SK-N-SH (cell line): Measurements from ENCODE around the gene LPP. TPM values are rescaled to one million over a fixed set of nuclear protein-coding genes. Genes with fewer than 3 reads are reported as not detected.
A peak's percentile ranks its signal among the peaks of the same experiment; 100 is the strongest.

Experiments used
- CTCF ChIA-PET: fragments of 300-600, 350-600 bp; formaldehyde crosslinking; extraction: SDS; loops from one replicate; lab custom pipeline; 2021; lab: Yijun Ruan, JAX
- POLR2A ChIA-PET: fragments of 350-600 bp; sonication (Branson Sonifier 250); formaldehyde crosslinking; extraction: SDS; loops from one replicate; lab custom pipeline; 2020; ENCODE audit warnings: antibody characterized with exemption, inconsistent platforms; lab: Yijun Ruan, JAX
- DNase-seq: peaks from one replicate; pipeline ENCODE4 v3.0.0; 2012
- H2AFZ ChIP-seq: fragments of 200-600 bp; sonication (generic); 2 replicates; pipeline ENCODE4 v1.8.1; 2016; ENCODE audit warnings: antibody characterized with exemption, mild to moderate bottlenecking, low read depth
- H3F3A ChIP-seq: fragments of 200-600 bp; sonication (generic); replicated peaks from 2 replicates; pipeline ENCODE3; 2016; ENCODE audit warnings: antibody characterized with exemption, mild to moderate bottlenecking; ENCODE audit not compliant: insufficient read depth
- H3K27ac ChIP-seq, 2 experiments: fragments of 200-500 bp in 1 of 2; fragments of 200-600 bp in 1 of 2; sonication (Bioruptor generic) in 1 of 2; sonication (generic), shearing (Covaris generic) in 1 of 2; 2 replicates each; pipeline versions ENCODE4 v1.5.1 to v1.6.1; 2014 to 2016; ENCODE audit warnings: low read depth in 2 of 2, inconsistent platforms in 1 of 2, low read length in 1 of 2, mild to moderate bottlenecking in 1 of 2, mixed read lengths in 1 of 2
- H3K27me3 ChIP-seq: fragments of 200-600 bp; sonication (generic), shearing (Covaris generic); 2 replicates; pipeline ENCODE4 v1.6.1; 2016; ENCODE audit warnings: mixed run types; ENCODE audit not compliant: insufficient read depth
- H3K36me3 ChIP-seq, 2 experiments: fragments of 200-500 bp in 1 of 2; fragments of 200-600 bp in 1 of 2; sonication (Bioruptor generic) in 1 of 2; sonication (generic) in 1 of 2; replicated peaks in 1 of 2; 2 replicates each; pipeline versions ENCODE3 to v1.5.1; 2014 to 2016; ENCODE audit warnings: low read length in 1 of 2, mild to moderate bottlenecking in 1 of 2; ENCODE audit not compliant: insufficient read depth in 2 of 2, control insufficient read depth in 1 of 2
- H3K4me1 ChIP-seq, 2 experiments: fragments of 200-500 bp in 1 of 2; fragments of 200-600 bp in 1 of 2; sonication (Bioruptor generic) in 1 of 2; sonication (generic), shearing (Covaris generic) in 1 of 2; 2 replicates each; pipeline versions ENCODE4 v1.5.1 to v1.6.1; 2014 to 2016; ENCODE audit warnings: low read depth in 1 of 2, low read length in 1 of 2, mixed run types in 1 of 2; ENCODE audit not compliant: insufficient read depth in 2 of 2, control insufficient read depth in 1 of 2
- H3K4me2 ChIP-seq: fragments of 200-600 bp; sonication (generic), shearing (Covaris generic); 2 replicates; pipeline ENCODE4 v1.6.1; 2017; ENCODE audit warnings: mixed run types
- H3K4me3 ChIP-seq, 2 experiments: fragments of 200-500 bp in 1 of 2; fragments of 200-600 bp in 1 of 2; sonication (Bioruptor generic) in 1 of 2; sonication (generic), shearing (Covaris generic) in 1 of 2; 2 replicates each; pipeline versions ENCODE4 v1.5.1 to v1.8.1; 2014 to 2016; ENCODE audit warnings: low read depth in 2 of 2, inconsistent platforms in 1 of 2, low read length in 1 of 2, mild to moderate bottlenecking in 1 of 2, mixed read lengths in 1 of 2, moderate library complexity in 1 of 2
- H3K79me2 ChIP-seq: fragments of 200-600 bp; sonication (generic); 2 replicates; pipeline ENCODE4 v1.8.1; 2017; ENCODE audit warnings: mild to moderate bottlenecking; ENCODE audit not compliant: insufficient read depth
- H3K9ac ChIP-seq: fragments of 200-600 bp; sonication (generic); 2 replicates; pipeline ENCODE4 v1.6.1; 2017; ENCODE audit warnings: mixed run types
- H3K9me2 ChIP-seq: fragments of 200-600 bp; sonication (generic); 2 replicates; pipeline ENCODE4 v1.6.1; 2017; ENCODE audit warnings: mixed run types
- H3K9me3 ChIP-seq: fragments of 200-600 bp; sonication (generic); 2 replicates; pipeline ENCODE4 v1.6.1; 2017; ENCODE audit warnings: mixed run types, mild to moderate bottlenecking, moderate library complexity
- H4K20me1 ChIP-seq: fragments of 200-600 bp; sonication (generic); 2 replicates; pipeline ENCODE4 v1.6.1; 2017; ENCODE audit warnings: mild to moderate bottlenecking, mixed run types; ENCODE audit not compliant: insufficient read depth
- CHD2 ChIP-seq: fragments of 150-350 bp; IDR thresholded peaks from 2 replicates; pipeline ENCODE4 v1.6.1; 2018; ENCODE audit warnings: low read length; ENCODE audit not compliant: partially characterized antibody
- EP300 ChIP-seq, 2 experiments: IDR thresholded peaks; 2 replicates each; pipeline versions ENCODE4 v1.4.0 to v1.6.1; 2012; ENCODE audit warnings: borderline replicate concordance in 1 of 2, low read depth in 1 of 2, low read length in 1 of 2
- FOSL2 ChIP-seq: IDR thresholded peaks from 2 replicates; pipeline ENCODE4 v1.4.0; 2012; ENCODE audit warnings: low read depth, mild to moderate bottlenecking, moderate library complexity, borderline replicate concordance
- MEF2A ChIP-seq: IDR thresholded peaks from 2 replicates; pipeline ENCODE4 v1.4.0; 2012; ENCODE audit warnings: low read depth, borderline replicate concordance
- NFIC ChIP-seq: IDR thresholded peaks from 2 replicates; pipeline ENCODE4 v1.4.0; 2012; ENCODE audit warnings: borderline replicate concordance
- POLR2AphosphoS5 ChIP-seq: IDR thresholded peaks from 2 replicates; pipeline ENCODE4 v1.6.1; 2012; ENCODE audit warnings: low read depth, low read length
- RAD21 ChIP-seq: IDR thresholded peaks from 2 replicates; pipeline ENCODE4 v1.6.1; 2012; ENCODE audit warnings: mild to moderate bottlenecking, low read length
- TAF1 ChIP-seq: IDR thresholded peaks from 2 replicates; pipeline ENCODE4 v1.6.1; 2012; ENCODE audit warnings: low read depth, mild to moderate bottlenecking, low read length, moderate library complexity, borderline replicate concordance
- TCF12 ChIP-seq: IDR thresholded peaks from 2 replicates; pipeline ENCODE4 v1.4.0; 2012
- TEAD4 ChIP-seq: IDR thresholded peaks from 2 replicates; pipeline ENCODE4 v1.4.0; 2012; ENCODE audit warnings: mild to moderate bottlenecking, borderline replicate concordance; ENCODE audit not compliant: insufficient read depth
- WGBS: methylation state at CpG from one replicate; pipeline ENCODE4 v1.1.6; 2017; ENCODE audit warnings: low lambda C conversion rate; 5-methylcytosine and 5-hydroxymethylcytosine counted together
- polyA plus RNA-seq, 3 experiments: library from polyadenylated mRNA; depleted of rRNA; stranded (reverse); fragments of >200 nt; gene quantifications; 2 replicates each; pipeline ENCODE4 v1.2.3, GENCODE V29; 2012
- TF ChIP-seq, protein P1 (sequence below): IDR thresholded peaks from 2 replicates; pipeline ENCODE4 v1.4.0; 2012; ENCODE audit warnings: low read depth, borderline replicate concordance
- TF ChIP-seq, protein P2 (sequence below): IDR thresholded peaks from 2 replicates; pipeline ENCODE4; 2012
- TF ChIP-seq, protein P3 (sequence below): fragments of 150-350 bp; IDR thresholded peaks from 2 replicates; pipeline ENCODE4 v1.6.1; 2017; ENCODE audit warnings: antibody characterized with exemption, low read length, low read depth, borderline replicate concordance

LPP gene
- polyA plus RNA-seq, 1 of the 3 experiments (the other 2 are of a cell fraction), result 6.6 TPM

DNA sequence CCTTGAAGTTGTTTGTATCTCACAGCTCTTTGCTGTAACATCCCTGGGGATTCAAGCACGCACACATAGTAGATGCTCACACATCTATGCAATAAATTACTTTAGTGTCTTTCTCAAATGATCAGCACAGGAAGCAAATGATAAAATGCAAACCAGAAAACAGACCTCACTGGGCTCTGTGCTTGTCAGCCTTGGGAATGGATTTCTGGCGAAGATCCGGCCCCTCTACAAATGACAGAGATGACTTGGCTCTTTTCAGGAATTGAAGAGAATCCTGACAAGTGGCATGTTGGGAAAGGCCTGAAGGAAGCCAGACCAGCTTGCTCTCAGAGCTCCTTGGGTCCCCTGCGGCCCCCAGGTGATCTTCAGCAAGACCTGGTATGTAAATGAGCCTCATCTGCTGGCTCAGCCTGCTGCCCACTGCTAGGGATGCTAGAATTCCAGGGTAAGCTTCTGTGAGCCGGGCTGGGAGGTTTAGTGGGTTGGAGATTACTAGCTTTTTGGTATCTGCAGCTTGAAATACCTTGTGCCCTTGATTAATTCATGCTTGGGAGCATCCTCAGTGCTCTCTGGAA is 54.1 kb downstream of the LPP start:
- H3K4me3 ChIP-seq, result no peak overlapping the region
- H3K27ac ChIP-seq, result peak overlapping the region; percentile 62 to 81; a peak in 3 of 4 replicates
- H3K9me2 ChIP-seq, result no peaks in the 10 kb centered on the region
- peaks cover 0 to 17% of the 10 kb centered on the region in 2 experiments for H3K36me3 ChIP-seq
- H3K4me1 ChIP-seq, result peaks cover 0 to 30% of the 10 kb centered on the region in 2 experiments; a peak in 3 of 4 replicates
- H2AFZ ChIP-seq, result no peak overlapping the region
- no peaks in the 10 kb centered on the region for H4K20me1 ChIP-seq
- H3K27me3 ChIP-seq, result no peaks in the 10 kb centered on the region
- peaks cover 84% of the 10 kb centered on the region for H3K79me2 ChIP-seq
- no peak for DNase-seq
- H3K9ac ChIP-seq, result peak overlapping the region; percentile 57
- peaks cover 46% of the 10 kb centered on the region for H3F3A ChIP-seq
- H3K4me2 ChIP-seq, result peak overlapping the region; percentile 35; the same call in 1 of the 2 replicates
- H3K9me3 ChIP-seq, result no peaks in the 10 kb centered on the region
- peak; percentile 44 for TF ChIP-seq TCF12
- TF ChIP-seq POLR2AphosphoS5, result 0 out of 2 replicates have a peak, but pooled peaks have one; percentile 18
- no peak for TF ChIP-seq TEAD4
- no peak for TF ChIP-seq CHD2
- no peak for TF ChIP-seq FOSL2
- no peak for TF ChIP-seq RAD21
- no peak for TF ChIP-seq TAF1
- TF ChIP-seq NFIC, result no peak
- TF ChIP-seq EP300 (IDR thresholded peaks at IDR 0.05; ENCODE audit: borderline replicate concordance in 1 of 2, low read depth in 1 of 2, low read length in 1 of 2), result 0 out of 4 replicates have a peak, but pooled peaks of 1 of the 2 experiments have one; percentile 15
- TF ChIP-seq, protein P1, sequence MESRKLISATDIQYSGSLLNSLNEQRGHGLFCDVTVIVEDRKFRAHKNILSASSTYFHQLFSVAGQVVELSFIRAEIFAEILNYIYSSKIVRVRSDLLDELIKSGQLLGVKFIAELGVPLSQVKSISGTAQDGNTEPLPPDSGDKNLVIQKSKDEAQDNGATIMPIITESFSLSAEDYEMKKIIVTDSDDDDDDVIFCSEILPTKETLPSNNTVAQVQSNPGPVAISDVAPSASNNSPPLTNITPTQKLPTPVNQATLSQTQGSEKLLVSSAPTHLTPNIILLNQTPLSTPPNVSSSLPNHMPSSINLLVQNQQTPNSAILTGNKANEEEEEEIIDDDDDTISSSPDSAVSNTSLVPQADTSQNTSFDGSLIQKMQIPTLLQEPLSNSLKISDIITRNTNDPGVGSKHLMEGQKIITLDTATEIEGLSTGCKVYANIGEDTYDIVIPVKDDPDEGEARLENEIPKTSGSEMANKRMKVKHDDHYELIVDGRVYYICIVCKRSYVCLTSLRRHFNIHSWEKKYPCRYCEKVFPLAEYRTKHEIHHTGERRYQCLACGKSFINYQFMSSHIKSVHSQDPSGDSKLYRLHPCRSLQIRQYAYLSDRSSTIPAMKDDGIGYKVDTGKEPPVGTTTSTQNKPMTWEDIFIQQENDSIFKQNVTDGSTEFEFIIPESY, result no peak
- no peak for TF ChIP-seq MEF2A
- TF ChIP-seq, protein P2, sequence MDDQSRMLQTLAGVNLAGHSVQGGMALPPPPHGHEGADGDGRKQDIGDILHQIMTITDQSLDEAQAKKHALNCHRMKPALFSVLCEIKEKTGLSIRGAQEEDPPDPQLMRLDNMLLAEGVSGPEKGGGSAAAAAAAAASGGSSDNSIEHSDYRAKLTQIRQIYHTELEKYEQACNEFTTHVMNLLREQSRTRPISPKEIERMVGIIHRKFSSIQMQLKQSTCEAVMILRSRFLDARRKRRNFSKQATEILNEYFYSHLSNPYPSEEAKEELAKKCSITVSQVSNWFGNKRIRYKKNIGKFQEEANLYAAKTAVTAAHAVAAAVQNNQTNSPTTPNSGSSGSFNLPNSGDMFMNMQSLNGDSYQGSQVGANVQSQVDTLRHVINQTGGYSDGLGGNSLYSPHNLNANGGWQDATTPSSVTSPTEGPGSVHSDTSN, result peak; percentile 64
- TF ChIP-seq, protein P3, sequence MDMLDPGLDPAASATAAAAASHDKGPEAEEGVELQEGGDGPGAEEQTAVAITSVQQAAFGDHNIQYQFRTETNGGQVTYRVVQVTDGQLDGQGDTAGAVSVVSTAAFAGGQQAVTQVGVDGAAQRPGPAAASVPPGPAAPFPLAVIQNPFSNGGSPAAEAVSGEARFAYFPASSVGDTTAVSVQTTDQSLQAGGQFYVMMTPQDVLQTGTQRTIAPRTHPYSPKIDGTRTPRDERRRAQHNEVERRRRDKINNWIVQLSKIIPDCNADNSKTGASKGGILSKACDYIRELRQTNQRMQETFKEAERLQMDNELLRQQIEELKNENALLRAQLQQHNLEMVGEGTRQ, result no peak
- ChIA-PET CTCF (interaction anchor here (0.6 kb wide), 1 partner anchor 79 kb away, joined by 3 read pairs; no protein-coding TSS in a partner anchor), POLR2A (no interaction called here)
- 53% methylated on average over 3 of the region's 5 CpGs for WGBS
